GM12878 (cell line): ENCODE measurements around the gene WDR74.

Experiments
- CEBPB ChIP-seq, 2 experiments: fragments of 150-350 bp in 1 of 2; IDR thresholded peaks; 2 replicates each; pipeline ENCODE4 v1.6.1; 2012 to 2014; ENCODE audit warnings: low read depth in 2 of 2, low read length in 2 of 2, borderline replicate concordance in 1 of 2, inconsistent platforms in 1 of 2
- CREM ChIP-seq: IDR thresholded peaks from 2 replicates; pipeline ENCODE4 v1.6.1; 2014; ENCODE audit warnings: antibody characterized with exemption, low read depth
- EGR1 ChIP-seq, 2 experiments: IDR thresholded peaks; 1 replicate in 1 of 2; 2 replicates in 1 of 2; pipeline ENCODE4 v1.6.1; 2011 to 2012; ENCODE audit warnings: low read depth in 2 of 2, low read length in 2 of 2, borderline replicate concordance in 1 of 2, mild to moderate bottlenecking in 1 of 2, moderate library complexity in 1 of 2
- POLR2A ChIP-seq: IDR thresholded peaks from 2 replicates; pipeline ENCODE4 v1.6.1; 2011; ENCODE audit warnings: low read depth, mild to moderate bottlenecking, low read length
- POLR2AphosphoS5 ChIP-seq: IDR thresholded peaks from 2 replicates; pipeline ENCODE4 v1.6.1; 2011; ENCODE audit warnings: mild to moderate bottlenecking, low read length, inconsistent platforms
- SMC3 ChIP-seq: IDR thresholded peaks from 2 replicates; pipeline ENCODE4 v1.6.1; 2011; ENCODE audit warnings: low read length, improper control_type of control experiment, borderline replicate concordance
- TF ChIP-seq, protein P1 (sequence below), 3 experiments: IDR thresholded peaks in 2 of 3; conservative IDR thresholded peaks in 1 of 3; 2 replicates each; pipeline ENCODE4 v1.5.1; 2011; ENCODE audit warnings: low read depth in 3 of 3, low read length in 3 of 3, mild to moderate bottlenecking in 3 of 3, control low read depth in 2 of 3, moderate library complexity in 2 of 3, inconsistent platforms in 1 of 3, mixed read lengths in 1 of 3; ENCODE audit not compliant: control insufficient read depth in 2 of 3, insufficient read depth in 1 of 3; ENCODE audit errors: extremely low read depth in 1 of 3

DNA sequence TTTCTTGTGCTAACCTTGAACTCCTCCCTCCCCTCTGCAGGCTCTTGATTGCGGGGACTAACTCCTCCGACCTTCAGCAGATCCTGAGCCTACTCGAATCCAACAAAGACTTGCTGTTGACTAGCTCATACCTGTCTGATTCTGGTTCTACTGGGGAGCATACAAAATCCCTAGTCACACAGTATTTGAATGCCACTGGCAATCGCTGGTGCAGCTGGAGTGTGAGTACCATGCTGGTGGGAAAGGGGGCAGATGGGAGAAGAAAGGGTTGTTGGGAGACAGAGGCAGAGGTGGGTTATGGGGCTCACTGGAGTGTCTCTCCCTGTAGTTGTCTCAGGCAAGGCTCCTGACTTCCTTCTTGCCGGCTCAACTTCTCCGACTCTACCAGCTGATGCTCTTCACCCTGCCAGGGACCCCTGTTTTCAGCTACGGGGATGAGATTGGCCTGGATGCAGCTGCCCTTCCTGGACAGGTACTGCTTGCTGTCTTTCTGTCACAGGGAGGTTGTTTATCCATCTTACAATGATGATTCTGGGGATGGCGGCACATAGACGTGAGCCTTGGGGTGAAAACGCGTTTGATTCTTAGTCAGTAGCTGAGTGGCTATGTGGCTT lies 45.9 kb upstream of the WDR74 start:
- no peak for TF ChIP-seq SMC3
- TF ChIP-seq POLR2A: no peak; the same call in 1 of the 2 replicates
- TF ChIP-seq, protein P1, sequence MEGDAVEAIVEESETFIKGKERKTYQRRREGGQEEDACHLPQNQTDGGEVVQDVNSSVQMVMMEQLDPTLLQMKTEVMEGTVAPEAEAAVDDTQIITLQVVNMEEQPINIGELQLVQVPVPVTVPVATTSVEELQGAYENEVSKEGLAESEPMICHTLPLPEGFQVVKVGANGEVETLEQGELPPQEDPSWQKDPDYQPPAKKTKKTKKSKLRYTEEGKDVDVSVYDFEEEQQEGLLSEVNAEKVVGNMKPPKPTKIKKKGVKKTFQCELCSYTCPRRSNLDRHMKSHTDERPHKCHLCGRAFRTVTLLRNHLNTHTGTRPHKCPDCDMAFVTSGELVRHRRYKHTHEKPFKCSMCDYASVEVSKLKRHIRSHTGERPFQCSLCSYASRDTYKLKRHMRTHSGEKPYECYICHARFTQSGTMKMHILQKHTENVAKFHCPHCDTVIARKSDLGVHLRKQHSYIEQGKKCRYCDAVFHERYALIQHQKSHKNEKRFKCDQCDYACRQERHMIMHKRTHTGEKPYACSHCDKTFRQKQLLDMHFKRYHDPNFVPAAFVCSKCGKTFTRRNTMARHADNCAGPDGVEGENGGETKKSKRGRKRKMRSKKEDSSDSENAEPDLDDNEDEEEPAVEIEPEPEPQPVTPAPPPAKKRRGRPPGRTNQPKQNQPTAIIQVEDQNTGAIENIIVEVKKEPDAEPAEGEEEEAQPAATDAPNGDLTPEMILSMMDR (IDR thresholded peaks at IDR 0.05 in 2 of 3, conservative IDR thresholded peaks at IDR 0.05 in 1 of 3; ENCODE audit: control insufficient read depth in 2 of 3, extremely low read depth in 1 of 3, insufficient read depth in 1 of 3, low read depth in 3 of 3, low read length in 3 of 3): no peak
- TF ChIP-seq EGR1 (IDR thresholded peaks at IDR 0.05; ENCODE audit: borderline replicate concordance in 1 of 2, low read depth in 2 of 2, low read length in 2 of 2): no peak
- TF ChIP-seq CEBPB (IDR thresholded peaks at IDR 0.05; ENCODE audit: borderline replicate concordance in 1 of 2, low read depth in 2 of 2, low read length in 2 of 2): no peak
- TF ChIP-seq POLR2AphosphoS5: no peak
- no peak for TF ChIP-seq CREM
